GM18507 (cell line): ENCODE measurements around the gene OTOGL.
A peak's percentile ranks its signal among the peaks of the same experiment; 100 is the strongest.
"Not testable (repeated sequence)": the region's sequence is repeated elsewhere in the genome, so short reads cannot be mapped to it uniquely, and the experiment has no call there.

ENCODE experiments used
- DNase-seq: peaks from one replicate; pipeline ENCODE4 v3.0.0; 2011; ENCODE audit warnings: low read depth; ENCODE audit not compliant: insufficient read length; ENCODE audit errors: extremely low spot score
- FAIRE-seq: peaks from 2 replicates; lab custom pipeline; 2011; peaks lifted over from hg19 to GRCh38; lab: Jason Lieb, UNC

OTOGL gene

DNA sequence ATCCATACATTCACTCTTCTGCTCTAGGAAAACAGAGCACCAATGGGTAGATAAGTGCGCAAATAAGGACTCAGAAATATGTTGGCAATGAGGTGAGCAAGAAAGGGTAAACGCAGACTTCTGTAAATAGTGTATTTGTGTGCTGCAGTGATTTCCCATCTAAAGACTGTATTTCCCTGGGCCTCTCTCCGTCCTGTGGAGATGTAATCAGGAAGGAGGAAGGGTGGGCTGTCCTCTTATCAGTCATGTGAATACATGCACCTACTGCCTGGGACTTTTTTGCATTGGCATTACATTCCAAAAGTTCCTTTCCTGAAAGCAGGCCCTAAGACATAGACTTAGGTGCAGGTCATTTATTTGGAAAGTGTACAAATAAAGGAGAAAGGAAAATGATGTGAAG lies 114.5 kb downstream of the OTOGL start:
- DNase-seq (no peak), FAIRE-seq (no peak)

DNA sequence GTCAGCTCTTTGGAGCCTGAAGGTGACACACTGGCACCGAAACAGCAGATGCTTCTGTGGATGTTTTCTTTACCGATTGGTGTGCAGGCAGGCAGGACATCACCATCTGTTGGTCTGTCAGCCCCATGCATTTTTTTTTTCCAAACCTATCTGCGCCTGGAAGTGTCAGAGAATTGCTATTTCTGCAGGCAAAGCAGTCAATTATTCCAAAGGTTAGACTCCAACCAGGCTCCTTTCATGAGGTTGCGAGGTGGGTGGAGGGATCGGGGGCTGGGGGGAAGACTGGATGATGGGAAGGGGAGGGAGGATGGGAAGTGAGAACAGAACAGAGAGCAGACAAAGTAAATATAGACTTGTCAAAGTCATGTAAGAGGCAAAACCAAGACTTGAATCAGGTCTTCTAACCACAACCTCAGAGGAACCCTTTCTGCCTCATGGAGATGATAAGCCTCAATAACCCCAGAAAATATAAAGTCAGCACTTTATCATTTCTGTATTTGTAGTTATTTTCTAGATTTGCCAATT lies 117.7 kb downstream of the OTOGL start:
- DNase-seq (peak; percentile 5), FAIRE-seq (peak; percentile 59)

DNA sequence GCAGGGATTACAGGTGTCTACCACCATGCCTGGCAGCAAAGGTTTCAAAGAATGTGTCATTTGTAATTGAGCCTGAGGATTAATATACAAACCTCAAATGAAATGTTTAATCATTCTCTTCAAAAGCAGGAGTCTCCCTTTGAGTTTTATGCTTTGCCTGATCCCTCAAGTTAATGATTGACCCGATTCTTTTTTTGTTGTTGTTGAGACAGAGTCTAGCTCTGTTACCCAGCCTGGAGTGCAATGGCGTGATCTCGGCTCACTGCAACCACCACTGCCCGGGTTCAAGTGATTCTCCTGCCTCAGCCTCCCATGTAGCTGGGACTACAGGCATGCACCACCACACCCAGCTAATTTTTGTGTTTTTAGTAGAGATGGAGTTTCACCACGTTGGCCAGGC lies 119.6 kb downstream of the OTOGL start:
- FAIRE-seq = peak; percentile 33

GRCh38 chr12:80219345-80219744 lies 120.0 kb downstream of the OTOGL start:
- FAIRE-seq (no peak), DNase-seq (no peak)

More for the DNA sequence above, 119.6 kb downstream of the OTOGL start:
- DNase-seq = not testable (repeated sequence)

DNA sequence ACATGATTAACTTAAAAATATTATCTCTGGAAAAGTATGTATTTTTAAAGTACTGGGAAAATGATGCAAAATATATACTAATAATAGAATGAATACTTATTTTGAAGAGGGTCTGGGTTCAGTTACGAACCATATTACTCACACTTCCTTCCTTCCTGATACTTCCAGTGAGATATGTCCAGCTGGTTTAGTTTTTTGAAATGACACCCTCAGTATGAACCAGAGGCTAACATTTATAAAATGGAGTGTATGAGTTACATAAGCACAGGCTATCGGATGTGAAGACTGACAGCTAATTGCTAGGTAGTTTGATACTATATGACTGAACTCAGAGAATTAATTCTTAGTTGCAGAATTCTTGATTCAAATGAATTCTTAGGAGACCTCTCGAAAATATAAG lies 122.9 kb downstream of the OTOGL start:
- DNase-seq (no peak), FAIRE-seq (no peak)

DNA sequence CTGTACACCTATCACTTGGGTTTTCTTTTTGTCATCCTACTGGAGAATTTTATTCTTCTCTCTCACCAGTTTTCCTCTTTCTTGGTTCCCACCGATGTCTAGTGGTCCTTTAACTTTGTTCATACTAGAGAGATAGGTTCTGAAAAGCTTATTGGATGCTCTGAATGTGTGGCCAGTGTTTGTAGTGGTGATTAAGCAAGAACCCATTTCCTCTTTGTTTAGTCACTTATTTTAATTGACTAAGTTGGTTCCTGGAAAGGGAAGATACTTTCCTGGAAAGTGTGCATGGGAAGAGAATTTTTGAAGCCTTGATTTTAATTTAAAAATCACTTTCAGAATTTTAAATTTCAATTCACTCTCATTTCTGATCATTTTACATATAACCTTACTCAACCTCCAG lies 127.2 kb downstream of the OTOGL start:
- FAIRE-seq (no peak), DNase-seq (no peak)

GRCh38 chr12:80227904-80228303 lies 128.6 kb downstream of the OTOGL start:
- not testable (repeated sequence) for DNase-seq, FAIRE-seq

GRCh38 chr12:80230068-80230467 lies 130.7 kb downstream of the OTOGL start:
- FAIRE-seq = no peak
- DNase-seq = no peak

GRCh38 chr12:80232837-80233236 lies 133.5 kb downstream of the OTOGL start:
- FAIRE-seq (no peak), DNase-seq (no peak)

GRCh38 chr12:80233926-80234325 lies 134.6 kb downstream of the OTOGL start:
- DNase-seq = no peak
- no peak for FAIRE-seq

DNA sequence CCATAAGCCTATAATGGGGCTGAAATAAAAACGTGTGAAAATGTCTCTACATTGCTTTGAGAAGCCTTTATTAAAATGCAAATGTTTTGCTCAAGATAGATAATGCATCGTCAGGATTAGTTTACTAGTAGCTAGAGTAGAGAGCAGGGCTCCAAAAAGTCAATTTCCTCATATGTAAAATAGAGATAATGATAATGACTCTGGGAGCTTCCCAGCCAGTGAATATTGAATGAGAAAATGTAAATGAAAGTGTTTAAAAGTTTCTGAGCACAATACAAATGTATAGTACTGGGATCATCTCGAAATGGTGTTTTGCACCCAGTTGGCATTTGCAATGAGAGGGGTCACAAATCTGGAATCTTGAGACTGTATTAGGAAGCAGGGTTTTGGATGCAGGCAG lies 135.3 kb downstream of the OTOGL start:
- FAIRE-seq (no peak), DNase-seq (no peak)

- FAIRE-seq (no peak), DNase-seq (no peak)
These were observed 136.6 kb downstream of the OTOGL start for GRCh38 chr12:80235944-80236343.

DNA sequence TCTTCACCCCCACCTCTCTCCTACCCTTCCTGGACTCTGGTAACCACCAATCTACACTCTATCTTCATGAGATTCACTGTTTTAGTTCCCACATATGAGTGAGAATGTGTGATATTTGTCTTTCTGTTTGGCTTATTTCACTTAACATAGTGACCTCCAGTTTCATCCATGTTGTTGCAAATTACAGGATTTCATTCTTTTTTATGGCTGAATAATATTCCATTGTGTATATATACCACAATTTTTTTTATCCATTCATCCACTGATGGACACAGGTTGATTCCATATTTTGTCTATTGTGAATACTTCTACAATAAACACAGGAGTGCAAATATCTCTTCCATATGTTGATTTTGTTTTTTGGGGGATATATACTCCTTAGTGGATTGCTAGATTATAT lies 140.5 kb downstream of the OTOGL start:
- FAIRE-seq (peak; percentile 33), DNase-seq (no peak)

DNA sequence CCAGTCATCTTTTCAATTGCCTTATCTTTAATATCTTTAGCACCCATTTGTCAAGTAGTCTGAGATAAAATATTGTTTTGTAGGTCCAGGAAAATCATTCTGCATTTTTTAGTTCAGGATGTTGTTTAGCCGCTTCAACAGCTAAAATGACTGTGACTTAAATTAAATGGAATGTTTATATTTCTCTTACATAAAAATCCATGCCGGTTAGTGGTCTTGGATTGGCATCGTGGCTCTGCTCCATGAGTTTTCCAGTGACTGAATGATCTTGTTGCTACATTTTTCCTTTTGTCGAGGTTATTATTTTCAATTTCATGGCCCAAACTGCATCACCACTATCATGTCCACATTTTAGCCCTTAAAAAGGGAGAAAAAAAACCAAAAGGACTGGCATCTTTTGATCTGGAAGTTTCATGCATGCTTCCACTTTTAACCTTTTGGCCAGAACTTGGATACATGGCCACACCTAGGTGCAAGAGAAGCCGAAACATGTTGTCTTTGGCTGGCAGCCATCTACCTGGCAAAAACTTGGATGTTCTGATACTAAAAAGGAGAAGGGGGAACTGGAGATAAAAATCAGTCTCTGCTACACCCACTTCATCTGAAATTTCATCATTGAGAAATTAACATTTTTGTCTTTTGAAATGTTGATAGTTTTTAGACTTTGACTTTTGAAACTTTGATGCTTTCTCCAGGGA lies 142.4 kb downstream of the OTOGL start:
- DNase-seq (no peak), FAIRE-seq (no peak)

DNA sequence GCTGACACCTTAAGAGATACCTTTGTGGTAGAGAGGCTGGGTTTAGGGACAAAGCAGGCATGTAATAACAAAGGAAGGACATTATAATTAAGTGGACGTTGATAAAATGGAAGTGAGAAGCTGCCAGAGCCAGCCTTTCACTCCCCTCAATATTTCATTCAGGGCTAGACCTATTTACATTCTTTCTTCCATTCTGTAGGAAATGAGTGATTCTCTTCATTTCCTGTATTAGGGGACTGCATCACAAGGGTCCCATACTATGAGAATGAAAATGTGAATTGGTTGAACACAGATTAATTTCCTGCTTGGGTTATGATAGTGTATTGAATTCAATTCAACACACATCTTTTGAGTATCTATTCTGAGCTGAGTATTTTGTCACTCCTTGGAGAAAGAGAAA lies 143.0 kb downstream of the OTOGL start:
- no peak for DNase-seq
- FAIRE-seq = no peak

- FAIRE-seq, DNase-seq: not testable (repeated sequence)
These were observed 150.2 kb downstream of the OTOGL start for GRCh38 chr12:80249581-80249980.

GRCh38 chr12:80257920-80258319 lies 158.6 kb downstream of the OTOGL start:
- FAIRE-seq (no peak), DNase-seq (no peak)

- FAIRE-seq (no peak), DNase-seq (no peak)
These were observed 160.9 kb downstream of the OTOGL start for GRCh38 chr12:80260269-80260668.

GRCh38 chr12:80261403-80261802 lies 162.1 kb downstream of the OTOGL start:
- FAIRE-seq (no peak), DNase-seq (no peak)

DNA sequence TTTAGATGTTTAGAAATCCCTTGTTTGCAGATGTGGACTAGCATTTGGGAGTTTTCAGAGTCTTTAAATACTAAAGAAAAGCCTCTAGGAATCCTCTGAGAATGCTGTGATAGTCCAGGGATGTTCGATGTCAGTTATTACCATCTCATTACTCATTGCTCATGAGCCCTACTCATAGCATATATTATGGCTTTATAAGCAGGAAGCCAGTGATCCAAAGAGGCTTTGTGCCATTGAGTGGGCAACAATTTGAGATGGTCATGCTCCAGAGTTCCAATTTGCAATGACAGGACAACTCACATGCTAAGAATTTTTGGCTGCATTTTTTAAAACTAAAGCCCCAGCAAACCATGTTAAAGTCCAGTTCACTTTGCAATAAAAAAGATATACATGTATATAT lies 163.0 kb downstream of the OTOGL start:
- FAIRE-seq (no peak), DNase-seq (no peak)

GRCh38 chr12:80262771-80263170 lies 163.4 kb downstream of the OTOGL start:
- DNase-seq (no peak), FAIRE-seq (no peak)

- no peak for FAIRE-seq
These were observed 165.0 kb downstream of the OTOGL start for GRCh38 chr12:80264386-80264785.

More at GRCh38 chr12:80264386-80264785, 165.0 kb downstream of the OTOGL start:
- DNase-seq = no peak
